Calu3 (cell line): ENCODE results near the gene AKAP1. TPM values are rescaled to one million over a fixed set of nuclear protein-coding genes. Genes with fewer than 3 reads are reported as not detected.

Experiments used
- BruUV-seq: library from RNA; stranded (reverse); fragments of 400-500 nt; replicated peaks from 2 replicates; lab custom pipeline; 2021; lab: Mats Ljungman, UMichigan
- CTCF ChIA-PET: fragments of 300-600 bp; sonication (Branson Sonifier 250); formaldehyde crosslinking; loops from one replicate; lab custom pipeline; 2022; ENCODE audit warnings: antibody characterized with exemption; lab: Charles Lee
- DNase-seq: peaks from one replicate; pipeline ENCODE4 v3.0.0; 2022
- H3K27ac Mint-ChIP-seq: one replicate; pipeline ENCODE4 v1.8.0; 2022; ENCODE audit warnings: mixed read lengths; ENCODE audit not compliant: unreplicated experiment
- H3K27me3 Mint-ChIP-seq: one replicate; pipeline ENCODE4 v1.8.0; 2022; ENCODE audit warnings: mixed read lengths; ENCODE audit not compliant: unreplicated experiment
- H3K36me3 Mint-ChIP-seq: one replicate; pipeline ENCODE4 v1.8.0; 2022; ENCODE audit warnings: mild to moderate bottlenecking, moderate library complexity, mixed read lengths; ENCODE audit not compliant: insufficient read depth, unreplicated experiment
- H3K4me1 Mint-ChIP-seq: one replicate; pipeline ENCODE4 v1.8.0; 2022; ENCODE audit warnings: mild to moderate bottlenecking, low read depth, mixed read lengths; ENCODE audit not compliant: unreplicated experiment
- H3K4me3 Mint-ChIP-seq: one replicate; pipeline ENCODE4 v1.8.0; 2022; ENCODE audit warnings: mild to moderate bottlenecking, low read depth, moderate library complexity, mixed read lengths; ENCODE audit not compliant: unreplicated experiment
- H3K9me3 Mint-ChIP-seq: one replicate; pipeline ENCODE4 v1.8.0; 2022; ENCODE audit warnings: low read depth, mixed read lengths; ENCODE audit not compliant: unreplicated experiment
- intact Hi-C: fragments of 100-400 bp; cut with micrococcal nuclease; formaldehyde crosslinking; loops from one replicate; pipeline ENCODE4 v1.10.0; 2022; ENCODE audit not compliant: unreplicated experiment
- total RNA-seq: library from RNA; stranded (reverse); gene quantifications from 2 replicates; pipeline ENCODE4 v1.2.3, GENCODE V29; 2022
- TF ChIP-seq, protein P1 (sequence below): fragments of 200-600 bp; IDR thresholded peaks from one replicate; pipeline ENCODE4 v1.8.0; 2022; ENCODE audit warnings: antibody characterized with exemption; ENCODE audit not compliant: unreplicated experiment

AKAP1 gene
- total RNA-seq, 1 experiment from 2014 or later, result 41.4 TPM

DNA sequence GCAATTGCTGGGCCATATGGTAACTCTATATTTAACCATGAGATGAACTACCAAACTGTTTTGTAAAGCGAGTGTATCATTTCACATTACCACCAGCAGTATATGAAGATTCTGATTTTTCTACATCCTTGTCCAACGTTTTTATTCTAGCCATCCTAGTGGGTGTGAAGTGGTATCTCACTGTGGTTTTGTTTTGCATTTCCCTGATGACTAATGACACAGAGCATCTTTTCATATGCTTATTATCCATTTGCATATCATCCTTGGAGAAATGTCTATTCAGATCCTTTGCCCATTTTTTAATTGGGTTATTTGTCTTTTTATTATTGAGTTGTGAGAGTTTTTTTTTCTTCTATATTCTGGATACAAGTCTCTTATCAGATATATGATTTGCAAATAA is 83.6 kb downstream of the AKAP1 start:
- H3K9me3 Mint-ChIP-seq, result no peaks in the 10 kb centered on the region
- no peak overlapping the region for H3K4me3 Mint-ChIP-seq
- DNase-seq, result no peak
- intact Hi-C loops, result no loop called here
- H3K36me3 Mint-ChIP-seq, result no peaks in the 10 kb centered on the region
- TF ChIP-seq, protein P1, sequence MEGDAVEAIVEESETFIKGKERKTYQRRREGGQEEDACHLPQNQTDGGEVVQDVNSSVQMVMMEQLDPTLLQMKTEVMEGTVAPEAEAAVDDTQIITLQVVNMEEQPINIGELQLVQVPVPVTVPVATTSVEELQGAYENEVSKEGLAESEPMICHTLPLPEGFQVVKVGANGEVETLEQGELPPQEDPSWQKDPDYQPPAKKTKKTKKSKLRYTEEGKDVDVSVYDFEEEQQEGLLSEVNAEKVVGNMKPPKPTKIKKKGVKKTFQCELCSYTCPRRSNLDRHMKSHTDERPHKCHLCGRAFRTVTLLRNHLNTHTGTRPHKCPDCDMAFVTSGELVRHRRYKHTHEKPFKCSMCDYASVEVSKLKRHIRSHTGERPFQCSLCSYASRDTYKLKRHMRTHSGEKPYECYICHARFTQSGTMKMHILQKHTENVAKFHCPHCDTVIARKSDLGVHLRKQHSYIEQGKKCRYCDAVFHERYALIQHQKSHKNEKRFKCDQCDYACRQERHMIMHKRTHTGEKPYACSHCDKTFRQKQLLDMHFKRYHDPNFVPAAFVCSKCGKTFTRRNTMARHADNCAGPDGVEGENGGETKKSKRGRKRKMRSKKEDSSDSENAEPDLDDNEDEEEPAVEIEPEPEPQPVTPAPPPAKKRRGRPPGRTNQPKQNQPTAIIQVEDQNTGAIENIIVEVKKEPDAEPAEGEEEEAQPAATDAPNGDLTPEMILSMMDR, result no peak
- H3K27me3 Mint-ChIP-seq, result peaks cover 31% of the 10 kb centered on the region
- H3K4me1 Mint-ChIP-seq, result no peaks in the 10 kb centered on the region
- BruUV-seq, result no TSS peak
- CTCF ChIA-PET, result no interaction called here
- H3K27ac Mint-ChIP-seq, result no peak overlapping the region

DNA sequence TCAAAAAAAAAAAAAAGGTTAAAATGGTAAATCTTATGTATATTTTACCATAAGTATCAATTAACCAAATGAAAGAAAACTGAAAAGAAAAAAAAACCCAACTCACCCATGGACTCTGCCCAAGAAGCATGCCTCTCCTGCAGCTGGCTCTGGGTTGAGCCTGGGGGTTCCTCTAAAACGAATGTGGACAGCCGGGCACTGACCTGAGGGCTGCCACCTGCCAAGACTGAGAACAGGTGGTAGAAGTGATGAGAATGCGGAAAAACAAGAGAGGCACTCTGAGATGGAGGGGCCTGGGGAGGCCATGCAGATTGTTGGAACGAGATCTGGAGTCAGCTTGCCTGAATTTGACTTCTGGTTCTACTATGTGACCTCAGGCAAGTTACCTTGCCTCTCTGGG is 85.8 kb downstream of the AKAP1 start:
- DNase-seq, result no peak
- no peak overlapping the region for H3K4me3 Mint-ChIP-seq
- intact Hi-C loops, result no loop called here
- H3K27ac Mint-ChIP-seq, result no peak overlapping the region
- BruUV-seq, result no TSS peak
- H3K4me1 Mint-ChIP-seq, result no peaks in the 10 kb centered on the region
- no peaks in the 10 kb centered on the region for H3K36me3 Mint-ChIP-seq
- CTCF ChIA-PET, result no interaction called here
- no peaks in the 10 kb centered on the region for H3K9me3 Mint-ChIP-seq
- TF ChIP-seq, protein P1, result no peak
- peaks cover 36% of the 10 kb centered on the region for H3K27me3 Mint-ChIP-seq

Other genes with a start within 250 kb of the AKAP1 start
- 107 and 144 TPM in 2 replicates for gene TRIM25, start 171.2 kb upstream of the AKAP1 start, total RNA-seq
- 13.4 and 13.5 TPM in 2 replicates for gene COIL, start 124.2 kb upstream of the AKAP1 start, total RNA-seq
- 17.6 and 20.2 TPM in 2 replicates for gene SCPEP1, start 107.1 kb upstream of the AKAP1 start, total RNA-seq
- gene MSI2, start 171.3 kb downstream of the AKAP1 start, total RNA-seq, result 66.4 and 69.5 TPM in 2 replicates